AG20443 (cell line): ENCODE data around the gene CRLF2.
"Not testable (repeated sequence)": the region's sequence is repeated elsewhere in the genome, so short reads cannot be mapped to it uniquely, and the experiment has no call there.

Source experiments
- DNase-seq: peaks from one replicate; pipeline ENCODE4 v3.0.0; 2012; ENCODE audit warnings: low spot score, mixed read lengths

The CRLF2 gene

GRCh38 chrX:1212532-1212931 lies at the start of gene CRLF2:
Gene CRLF2 (minus strand): TSS chrX:1212649. CDS start chrX:1212634, 15 bp downstream.
- DNase-seq = no peak

- DNase-seq = not testable (repeated sequence)
These were observed 49.3 kb upstream of the CRLF2 start for GRCh38 chrX:1261771-1262170.

- DNase-seq = no peak
These were observed 48.8 kb upstream of the CRLF2 start for GRCh38 chrX:1261285-1261684.

GRCh38 chrX:1252861-1253260 lies 40.4 kb upstream of the CRLF2 start:
- DNase-seq = no peak

GRCh38 chrX:1249101-1249887 lies 36.8 kb upstream of the CRLF2 start:
- DNase-seq = no peak

- no peak for DNase-seq
These were observed 36.0 kb upstream of the CRLF2 start for GRCh38 chrX:1248331-1249061.

GRCh38 chrX:1246816-1247215 lies 34.4 kb upstream of the CRLF2 start:
- peak; percentile 76 for DNase-seq

GRCh38 chrX:1244164-1245076 lies 32.0 kb upstream of the CRLF2 start:
- no peak for DNase-seq

GRCh38 chrX:1242891-1243402 lies 30.5 kb upstream of the CRLF2 start:
- no peak for DNase-seq

GRCh38 chrX:1240551-1240950 lies 28.1 kb upstream of the CRLF2 start:
- not testable (repeated sequence) for DNase-seq

- DNase-seq = no peak
These were observed 27.3 kb upstream of the CRLF2 start for GRCh38 chrX:1239681-1240142.

GRCh38 chrX:1231850-1232465 lies 19.5 kb upstream of the CRLF2 start:
- DNase-seq = no peak

- not testable (repeated sequence) for DNase-seq
These were observed 15.7 kb upstream of the CRLF2 start for GRCh38 chrX:1228101-1228500.

- no peak for DNase-seq
These were observed 13.8 kb upstream of the CRLF2 start for GRCh38 chrX:1226249-1226648.

- no peak for DNase-seq
These were observed 12.5 kb upstream of the CRLF2 start for GRCh38 chrX:1224954-1225353.

GRCh38 chrX:1223242-1223600 lies 10.8 kb upstream of the CRLF2 start:
- DNase-seq = no peak

- peak; percentile 14 for DNase-seq
These were observed 10.2 kb upstream of the CRLF2 start for GRCh38 chrX:1222531-1223241.

GRCh38 chrX:1221296-1221845 lies 8.9 kb upstream of the CRLF2 start:
- DNase-seq = no peak

- no peak for DNase-seq
These were observed 5.8 kb upstream of the CRLF2 start for GRCh38 chrX:1218286-1218685.

- DNase-seq = no peak
These were observed 2.8 kb upstream of the CRLF2 start for GRCh38 chrX:1215123-1215823.
